NT2/D1 (cell line): Measurements from ENCODE around the gene ARHGEF9.

Experiments
- SUZ12 ChIP-seq: IDR thresholded peaks from 2 replicates; pipeline ENCODE4 v1.6.1; 2011; ENCODE audit not compliant: insufficient read length, insufficient read depth; ENCODE audit errors: extremely low read depth
- YY1 ChIP-seq: IDR thresholded peaks from 2 replicates; pipeline ENCODE4 v1.6.1; 2011; ENCODE audit not compliant: insufficient read length, insufficient read depth
- ZNF274 ChIP-seq: IDR thresholded peaks from 2 replicates; pipeline ENCODE4 v1.6.1; 2011; ENCODE audit warnings: mild to moderate bottlenecking, low read depth, low read length

DNA sequence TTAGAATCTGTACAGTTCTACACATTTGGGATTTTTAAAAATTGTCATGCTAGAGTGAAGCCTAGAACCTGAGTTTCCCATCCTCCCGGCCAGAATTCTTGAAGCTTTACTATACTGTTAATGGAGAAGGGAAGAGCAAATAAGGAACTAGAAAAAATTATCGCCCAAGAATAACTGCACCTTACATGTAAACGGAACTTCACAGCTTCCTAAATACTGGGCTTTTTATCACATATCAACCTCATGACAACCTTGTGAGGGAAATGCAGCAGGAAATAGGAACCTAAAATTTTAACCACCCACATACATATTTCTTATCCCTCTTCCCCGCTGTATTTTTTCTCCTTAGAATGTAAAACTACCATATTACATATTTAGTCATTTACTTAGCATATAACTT, 19.3 kb downstream of the ARHGEF9 start:
- no peak for TF ChIP-seq YY1
- no peak for TF ChIP-seq SUZ12
- no peak for TF ChIP-seq ZNF274
